ENCODE results near the gene IGLON5. TPM values are rescaled to one million over a fixed set of nuclear protein-coding genes. Genes with fewer than 3 reads are reported as not detected.

Gene IGLON5
- polyA plus RNA-seq, 1 donor from 2014 or later, result not detected

DNA sequence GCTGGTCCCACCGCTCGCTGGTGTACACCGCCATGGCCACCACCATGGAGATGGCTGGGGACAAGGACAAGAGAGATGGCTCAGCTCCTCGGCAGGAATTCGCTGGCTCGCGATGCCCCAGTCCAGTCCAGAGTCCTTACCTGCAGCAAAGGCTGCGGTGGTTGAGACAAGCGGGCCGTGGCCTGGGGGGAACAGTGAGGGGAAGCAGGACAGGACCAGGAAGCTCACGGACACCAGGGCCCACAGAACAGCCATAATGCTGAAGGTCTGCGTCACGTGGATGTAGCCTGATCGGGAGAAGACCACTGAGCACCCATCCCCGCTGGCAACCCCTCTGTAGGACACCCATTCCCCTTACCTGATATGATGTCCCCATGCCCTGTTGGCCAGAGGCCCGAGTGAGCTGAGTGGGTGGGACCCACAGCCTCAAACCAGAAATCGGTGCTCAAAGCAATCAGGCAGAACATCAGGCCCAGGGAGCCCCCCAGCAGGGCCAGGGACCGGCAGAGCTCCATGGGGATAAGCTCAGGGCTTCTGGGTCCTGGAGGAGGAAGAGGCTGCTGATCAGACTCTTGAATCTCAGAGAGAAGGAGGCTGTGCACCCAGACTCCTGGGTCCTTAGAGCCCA is 60.7 kb downstream of the IGLON5 start:
- H3K4me1 Mint-ChIP-seq, result peaks cover 0 to 8% (median 5%) of the 10 kb centered on the region in 3 donors
- H3K27ac Mint-ChIP-seq, result peak overlapping the region in 1 of 3 donors; percentile 60
- peak overlapping the region in 2 of 4 donors; percentile 12 to 18 for H3K4me3 Mint-ChIP-seq

GRCh38 chr19:51372649-51373504 is 61.4 kb downstream of the IGLON5 start, which contains the start of gene NKG7:
NKG7 (minus strand) TSS chr19:51372654; CDS start chr19:51372535, 119 bp downstream.
- Mint-ChIP-seq H3K36me3 (no peaks in the 10 kb centered on the region), H3K9me3 (no peaks in the 10 kb centered on the region), H3K27ac (peak within 1 kb of the TSS in 2 of 3 donors; percentile 60 to 80), H3K4me1 (peaks cover 0 to 8% (median 5%) of the 10 kb centered on the region in 3 donors), H3K27me3 (no peaks in the 10 kb centered on the region), H3K4me3 (peak within 1 kb of the TSS in 3 of 4 donors; percentile 12 to 60 (median 54))

More for the DNA sequence above, 60.7 kb downstream of the IGLON5 start:
- H3K27me3 Mint-ChIP-seq, result no peaks in the 10 kb centered on the region
- H3K9me3 Mint-ChIP-seq, result no peaks in the 10 kb centered on the region
- no peaks in the 10 kb centered on the region for H3K36me3 Mint-ChIP-seq

- Mint-ChIP-seq H3K27ac (no peak overlapping the region), H3K4me1 (peaks cover 0 to 5% (median 3%) of the 10 kb centered on the region in 3 donors), H3K36me3 (no peaks in the 10 kb centered on the region), H3K4me3 (peak overlapping the region in 1 of 4 donors; percentile 2), H3K9me3 (no peaks in the 10 kb centered on the region), H3K27me3 (no peaks in the 10 kb centered on the region)
These were observed 64.2 kb downstream of the IGLON5 start for GRCh38 chr19:51375504-51376221.

GRCh38 chr19:51377422-51377821 is 66.0 kb downstream of the IGLON5 start:
- Mint-ChIP-seq H3K4me3 (no peak overlapping the region), H3K27me3 (no peaks in the 10 kb centered on the region), H3K9me3 (peaks cover 0 to 1% (median 0%) of the 10 kb centered on the region in 3 donors), H3K27ac (no peak overlapping the region), H3K4me1 (peaks cover 0 to 5% (median 3%) of the 10 kb centered on the region in 3 donors), H3K36me3 (no peaks in the 10 kb centered on the region)

GRCh38 chr19:51380379-51380778 is 68.9 kb downstream of the IGLON5 start:
- no peak overlapping the region for H3K4me3 Mint-ChIP-seq
- H3K36me3 Mint-ChIP-seq, result no peaks in the 10 kb centered on the region
- peaks cover 0 to 1% (median 0%) of the 10 kb centered on the region in 3 donors for H3K9me3 Mint-ChIP-seq
- no peaks in the 10 kb centered on the region for H3K27me3 Mint-ChIP-seq
- peaks cover 0 to under 1% (median 0%) of the 10 kb centered on the region in 3 donors for H3K4me1 Mint-ChIP-seq
- H3K27ac Mint-ChIP-seq, result no peak overlapping the region

Other genes with a start within 250 kb of the IGLON5 start
- not detected for gene KLK13, start 246.6 kb upstream of the IGLON5 start, polyA plus RNA-seq
- not detected for gene KLK14, start 228.8 kb upstream of the IGLON5 start, polyA plus RNA-seq
- 2.8 TPM for gene CTU1, start 203.2 kb upstream of the IGLON5 start, polyA plus RNA-seq
- 0.21 TPM for gene SIGLEC9, start 186.7 kb upstream of the IGLON5 start, polyA plus RNA-seq
- not detected for gene SIGLEC7, start 169.3 kb upstream of the IGLON5 start, polyA plus RNA-seq
- 0.55 TPM for gene CD33, start 86.6 kb upstream of the IGLON5 start, polyA plus RNA-seq
- not detected for gene SIGLECL1, start 60.6 kb upstream of the IGLON5 start, polyA plus RNA-seq
- gene VSIG10L, start 30.5 kb downstream of the IGLON5 start, polyA plus RNA-seq, result 1.5 TPM
- gene ETFB, start 54.7 kb downstream of the IGLON5 start, polyA plus RNA-seq, result 91.4 TPM
- gene CLDND2, start 57.4 kb downstream of the IGLON5 start, polyA plus RNA-seq, result not detected
- gene NKG7, start 61.0 kb downstream of the IGLON5 start, polyA plus RNA-seq, result 66.0 TPM
- 0.24 TPM for gene LIM2, start 76.3 kb downstream of the IGLON5 start, polyA plus RNA-seq
- gene C19orf84, start 78.9 kb downstream of the IGLON5 start, polyA plus RNA-seq, result not detected
- 83.2 TPM for gene SIGLEC10, start 106.0 kb downstream of the IGLON5 start, polyA plus RNA-seq
- gene SIGLEC8, start 146.8 kb downstream of the IGLON5 start, polyA plus RNA-seq, result not detected
- gene CEACAM18, start 166.9 kb downstream of the IGLON5 start, polyA plus RNA-seq, result not detected
- gene SIGLEC12, start 190.2 kb downstream of the IGLON5 start, polyA plus RNA-seq, result 1.1 TPM
- 27.6 TPM for gene SIGLEC6, start 220.0 kb downstream of the IGLON5 start, polyA plus RNA-seq

Measured in IgD-negative memory B cell (primary cell).